Endothelial cell of umbilical vein (primary cell): ENCODE measurements around the gene DCUN1D5. TPM values are rescaled to one million over a fixed set of nuclear protein-coding genes. Genes with fewer than 3 reads are reported as not detected.

Source experiments
- BruUV-seq: library from RNA; stranded (reverse); fragments of 400-500 nt; replicated peaks from 2 replicates; lab custom pipeline; 2021; lab: Mats Ljungman, UMichigan
- CTCF ChIA-PET: fragments of 300-600, 350-600 bp; sonication (Branson Sonifier 250); formaldehyde crosslinking; loops from one replicate; lab custom pipeline; 2021; ENCODE audit warnings: antibody characterized with exemption, inconsistent platforms; lab: Charles Lee
- POLR2A ChIA-PET: fragments of 300-600, 350-600 bp; sonication (Branson Sonifier 250); formaldehyde crosslinking; loops from one replicate; lab custom pipeline; 2021; ENCODE audit warnings: antibody characterized with exemption, inconsistent platforms; lab: Charles Lee
- DNase-seq: peaks from one replicate; pipeline ENCODE4 v3.0.0-alpha.2; 2011; ENCODE audit warnings: low read depth, low spot score
- FAIRE-seq: peaks from 2 replicates; lab custom pipeline; 2011; peaks lifted over from hg19 to GRCh38; lab: Jason Lieb, UNC
- H2AFZ ChIP-seq: 2 replicates; pipeline ENCODE4 v1.6.0; 2012; ENCODE audit warnings: low read depth, low read length, control low read depth, inconsistent platforms
- H3K27ac ChIP-seq: 2 replicates; pipeline ENCODE4 v1.5.1; 2011; ENCODE audit warnings: low read depth, mild to moderate bottlenecking, control low read depth, low read length, moderate library complexity; ENCODE audit not compliant: insufficient read depth
- H3K27me3 ChIP-seq, 2 experiments: 2 replicates each; pipeline versions ENCODE4 v1.6.0 to v1.6.1; 2011; ENCODE audit warnings: low read length in 2 of 2, mixed read lengths in 1 of 2; ENCODE audit not compliant: control insufficient read depth in 2 of 2, insufficient read depth in 2 of 2
- H3K36me3 ChIP-seq, 2 experiments: 2 replicates in 1 of 2; 3 replicates in 1 of 2; pipeline ENCODE4 v1.5.1; 2011; ENCODE audit warnings: low read length in 2 of 2, mild to moderate bottlenecking in 1 of 2, moderate library complexity in 1 of 2; ENCODE audit not compliant: control insufficient read depth in 2 of 2, insufficient read depth in 2 of 2; ENCODE audit errors: extremely low read depth in 1 of 2
- H3K4me1 ChIP-seq: 3 replicates; pipeline ENCODE4 v1.5.1; 2011; ENCODE audit warnings: mild to moderate bottlenecking, low read length; ENCODE audit not compliant: control insufficient read depth, insufficient read depth; ENCODE audit errors: extremely low read depth
- H3K4me2 ChIP-seq: 2 replicates; pipeline ENCODE4 v1.6.1; 2011; ENCODE audit warnings: low read length, control low read depth, mixed read lengths; ENCODE audit not compliant: insufficient read depth
- H3K4me3 ChIP-seq, 3 experiments: fragments of 200-600 bp in 1 of 3; sonication (generic), shearing (Covaris generic) in 1 of 3; replicated peaks in 1 of 3; 2 replicates each; pipeline ENCODE4 v1.5.1; 2011 to 2016; ENCODE audit warnings: control low read depth in 3 of 3, low read length in 3 of 3, mild to moderate bottlenecking in 2 of 3, inconsistent platforms in 1 of 3, low read depth in 1 of 3, moderate library complexity in 1 of 3; ENCODE audit not compliant: insufficient read depth in 1 of 3
- H3K79me2 ChIP-seq: 2 replicates; pipeline ENCODE4 v1.6.0; 2012; ENCODE audit warnings: low read length, inconsistent platforms; ENCODE audit not compliant: control insufficient read depth, insufficient read depth
- H3K9ac ChIP-seq: replicated peaks from 2 replicates; pipeline ENCODE3; 2011; ENCODE audit warnings: low read length, control low read depth; ENCODE audit not compliant: insufficient read depth; ENCODE audit errors: extremely low read depth
- H3K9me1 ChIP-seq: replicated peaks from 3 replicates; pipeline ENCODE4 v1.6.0; 2011; ENCODE audit warnings: mild to moderate bottlenecking, low read length; ENCODE audit not compliant: control insufficient read depth, insufficient read depth; ENCODE audit errors: extremely low read depth
- H3K9me3 ChIP-seq: replicated peaks from 2 replicates; pipeline ENCODE4 v1.5.1; 2012; ENCODE audit warnings: low read length, inconsistent platforms; ENCODE audit not compliant: control insufficient read depth, insufficient read depth
- H4K20me1 ChIP-seq: replicated peaks from 2 replicates; pipeline ENCODE3; 2011; ENCODE audit warnings: mild to moderate bottlenecking, low read length; ENCODE audit not compliant: control insufficient read depth, insufficient read depth; ENCODE audit errors: extremely low read depth
- EZH2 ChIP-seq: IDR thresholded peaks from 2 replicates; pipeline ENCODE4 v1.6.1; 2012; ENCODE audit warnings: borderline replicate concordance, low read depth, mild to moderate bottlenecking, moderate library complexity, low read length, inconsistent platforms; ENCODE audit not compliant: severe bottlenecking
- FOS ChIP-seq: IDR thresholded peaks from 2 replicates; pipeline ENCODE4 v1.6.1; 2011; ENCODE audit warnings: mild to moderate bottlenecking, low read length, moderate library complexity, borderline replicate concordance; ENCODE audit not compliant: insufficient read depth
- GATA2 ChIP-seq: IDR thresholded peaks from 2 replicates; pipeline ENCODE4 v1.7.0; 2011; ENCODE audit warnings: low read depth, mild to moderate bottlenecking, moderate library complexity, mixed read lengths, low read length; ENCODE audit not compliant: insufficient read length, insufficient read depth
- JUN ChIP-seq: IDR thresholded peaks from 2 replicates; pipeline ENCODE4 v1.6.1; 2011; ENCODE audit warnings: borderline replicate concordance, low read depth; ENCODE audit not compliant: insufficient read length, insufficient read depth
- MYC ChIP-seq: IDR thresholded peaks from one replicate; pipeline ENCODE4 v1.6.1; 2011; ENCODE audit warnings: mild to moderate bottlenecking, low read depth, low read length
- POLR2A ChIP-seq: IDR thresholded peaks from 2 replicates; pipeline ENCODE4 v1.6.1; 2012; ENCODE audit warnings: low read depth, mild to moderate bottlenecking, control low read depth, low read length
- POLR2AphosphoS5 ChIP-seq: IDR thresholded peaks from 2 replicates; pipeline ENCODE4 v1.6.1; 2012; ENCODE audit warnings: low read depth, mild to moderate bottlenecking, control low read depth, low read length, moderate library complexity; ENCODE audit not compliant: insufficient read depth
- dilution Hi-C: fragments of 300-500 bp; cut with MboI; formaldehyde crosslinking; loops from one replicate; pipeline ENCODE4 v1.15.0; 2019; ENCODE audit warnings: low sequenced_read_pairs; ENCODE audit not compliant: extremely low pct_ligation_motif_present
- intact Hi-C: fragments of 100-400 bp; cut with micrococcal nuclease; formaldehyde crosslinking; loops from one replicate; pipeline ENCODE4 v1.10.0; 2022
- polyA plus RNA-seq, 4 experiments: library from polyadenylated mRNA; depleted of rRNA in 3 of 4; stranded (reverse) in 3 of 4; unstranded in 1 of 4; fragments of >200 nt; gene quantifications; 2 replicates each; pipeline versions ENCODE4 v1.2.1 to v1.2.3, GENCODE V29; 2011 to 2012; ENCODE audit warnings: missing spikeins in 1 of 4
- total RNA-seq: library from RNA; stranded (reverse); gene quantifications from 2 replicates; pipeline ENCODE4 v1.2.3, GENCODE V29; 2021
- TF ChIP-seq, protein P1 (sequence below): IDR thresholded peaks from 2 replicates; pipeline ENCODE4 v1.6.1; 2011; ENCODE audit not compliant: insufficient read depth, insufficient read length
- TF ChIP-seq, protein P2 (sequence below), 2 donors: IDR thresholded peaks; 1 replicate in 1 of 2; 2 replicates in 1 of 2; pipeline ENCODE4 v1.5.1; 2011; ENCODE audit warnings: low read length in 2 of 2, mild to moderate bottlenecking in 2 of 2, moderate library complexity in 2 of 2, control low read depth in 1 of 2, inconsistent platforms in 1 of 2, low read depth in 1 of 2; ENCODE audit not compliant: insufficient read depth in 1 of 2; ENCODE audit errors: extremely low read depth in 1 of 2

DCUN1D5 gene
- total and polyA plus RNA-seq, 2 donors (not counting 3 experiments of a cell fraction or from before 2014, with no cell fraction given) = 32.9 to 49.8 TPM

DNA sequence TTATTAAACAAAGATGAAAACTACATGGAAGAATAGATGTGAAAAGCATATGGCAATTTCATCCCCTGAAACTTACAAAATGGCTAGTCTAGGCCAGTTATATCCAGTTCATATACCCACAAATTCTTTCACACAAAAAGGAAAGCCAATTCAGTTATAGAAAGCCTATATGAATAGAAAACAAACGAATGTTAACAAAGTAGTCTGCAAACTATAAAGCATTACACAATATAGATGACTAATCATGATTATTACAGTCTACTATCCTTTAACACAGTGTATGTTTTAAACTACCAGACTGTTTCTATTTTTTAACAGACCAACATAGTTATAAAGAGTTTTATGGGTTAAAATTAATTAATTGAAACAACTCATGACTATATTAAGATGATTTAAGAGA lies 12.1 kb downstream of the DCUN1D5 start:
- BruUV-seq = no TSS peak
- H2AFZ ChIP-seq = no peak overlapping the region
- no peak overlapping the region for H3K4me2 ChIP-seq
- DNase-seq (no peak), FAIRE-seq (no peak)
- TF ChIP-seq, protein P1, sequence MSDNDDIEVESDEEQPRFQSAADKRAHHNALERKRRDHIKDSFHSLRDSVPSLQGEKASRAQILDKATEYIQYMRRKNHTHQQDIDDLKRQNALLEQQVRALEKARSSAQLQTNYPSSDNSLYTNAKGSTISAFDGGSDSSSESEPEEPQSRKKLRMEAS = no peak
- TF ChIP-seq POLR2A (no peak), GATA2 (no peak), FOS (no peak), POLR2AphosphoS5 (no peak), EZH2 (no peak), MYC (no peak), JUN (no peak)
- TF ChIP-seq, protein P2, sequence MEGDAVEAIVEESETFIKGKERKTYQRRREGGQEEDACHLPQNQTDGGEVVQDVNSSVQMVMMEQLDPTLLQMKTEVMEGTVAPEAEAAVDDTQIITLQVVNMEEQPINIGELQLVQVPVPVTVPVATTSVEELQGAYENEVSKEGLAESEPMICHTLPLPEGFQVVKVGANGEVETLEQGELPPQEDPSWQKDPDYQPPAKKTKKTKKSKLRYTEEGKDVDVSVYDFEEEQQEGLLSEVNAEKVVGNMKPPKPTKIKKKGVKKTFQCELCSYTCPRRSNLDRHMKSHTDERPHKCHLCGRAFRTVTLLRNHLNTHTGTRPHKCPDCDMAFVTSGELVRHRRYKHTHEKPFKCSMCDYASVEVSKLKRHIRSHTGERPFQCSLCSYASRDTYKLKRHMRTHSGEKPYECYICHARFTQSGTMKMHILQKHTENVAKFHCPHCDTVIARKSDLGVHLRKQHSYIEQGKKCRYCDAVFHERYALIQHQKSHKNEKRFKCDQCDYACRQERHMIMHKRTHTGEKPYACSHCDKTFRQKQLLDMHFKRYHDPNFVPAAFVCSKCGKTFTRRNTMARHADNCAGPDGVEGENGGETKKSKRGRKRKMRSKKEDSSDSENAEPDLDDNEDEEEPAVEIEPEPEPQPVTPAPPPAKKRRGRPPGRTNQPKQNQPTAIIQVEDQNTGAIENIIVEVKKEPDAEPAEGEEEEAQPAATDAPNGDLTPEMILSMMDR (IDR thresholded peaks at IDR 0.05; ENCODE audit: extremely low read depth in 1 of 2, insufficient read depth in 1 of 2, low read depth in 1 of 2, low read length in 2 of 2) = no peak
- H3K9ac ChIP-seq = no peak overlapping the region
- no peak overlapping the region for H3K4me3 ChIP-seq
- no peaks in the 10 kb centered on the region for H3K9me1 ChIP-seq
- no peaks in the 10 kb centered on the region for H3K4me1 ChIP-seq
- ChIA-PET POLR2A (no interaction called here), CTCF (no interaction called here)
- peaks cover 10 to 27% of the 10 kb centered on the region in 2 experiments for H3K36me3 ChIP-seq
- no peaks in the 10 kb centered on the region for H3K9me3 ChIP-seq
- dilution Hi-C loops = no loop called here
- intact Hi-C loops = no loop called here
- peaks cover 34% of the 10 kb centered on the region for H3K79me2 ChIP-seq
- no peak overlapping the region for H3K27ac ChIP-seq
- H4K20me1 ChIP-seq = no peaks in the 10 kb centered on the region
- H3K27me3 ChIP-seq = no peaks in the 10 kb centered on the region
